ENCODE measurements around the gene PRR5. TPM values are rescaled to one million over a fixed set of nuclear protein-coding genes. Genes with fewer than 3 reads are reported as not detected.

The PRR5 gene, protein sequence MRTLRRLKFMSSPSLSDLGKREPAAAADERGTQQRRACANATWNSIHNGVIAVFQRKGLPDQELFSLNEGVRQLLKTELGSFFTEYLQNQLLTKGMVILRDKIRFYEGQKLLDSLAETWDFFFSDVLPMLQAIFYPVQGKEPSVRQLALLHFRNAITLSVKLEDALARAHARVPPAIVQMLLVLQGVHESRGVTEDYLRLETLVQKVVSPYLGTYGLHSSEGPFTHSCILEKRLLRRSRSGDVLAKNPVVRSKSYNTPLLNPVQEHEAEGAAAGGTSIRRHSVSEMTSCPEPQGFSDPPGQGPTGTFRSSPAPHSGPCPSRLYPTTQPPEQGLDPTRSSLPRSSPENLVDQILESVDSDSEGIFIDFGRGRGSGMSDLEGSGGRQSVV
- 1.3 and 3.4 TPM in 2 replicates for total RNA-seq

GRCh38 chr22:44701824-44702478 is at the start of gene PRR5:
Gene PRR5, plus strand, starts transcription at chr22:44702204. Its CDS starts 271 bp downstream, at chr22:44702475.

GRCh38 chr22:44752285-44753188 is 50.5 kb downstream of the PRR5 start, which contains the start of gene ARHGAP8:
Gene ARHGAP8, plus strand, starts transcription at chr22:44752575. Its CDS starts 33,953 bp downstream, at chr22:44786528.

Other genes starting within 250 kb of the PRR5 start
- gene RTL6, start 204.0 kb upstream of the PRR5 start, total RNA-seq = 14.4 and 16.9 TPM in 2 replicates
- gene ARHGAP8, start 50.4 kb downstream of the PRR5 start, total RNA-seq = 0.28 TPM in 1 of 2 replicates, not detected in the other